ENCODE measurements around the gene ARHGAP24. TPM values are rescaled to one million over a fixed set of nuclear protein-coding genes. Genes with fewer than 3 reads are reported as not detected.

The ARHGAP24 gene
- total RNA-seq, 1 donor from 2014 or later, result 30.6 TPM

DNA sequence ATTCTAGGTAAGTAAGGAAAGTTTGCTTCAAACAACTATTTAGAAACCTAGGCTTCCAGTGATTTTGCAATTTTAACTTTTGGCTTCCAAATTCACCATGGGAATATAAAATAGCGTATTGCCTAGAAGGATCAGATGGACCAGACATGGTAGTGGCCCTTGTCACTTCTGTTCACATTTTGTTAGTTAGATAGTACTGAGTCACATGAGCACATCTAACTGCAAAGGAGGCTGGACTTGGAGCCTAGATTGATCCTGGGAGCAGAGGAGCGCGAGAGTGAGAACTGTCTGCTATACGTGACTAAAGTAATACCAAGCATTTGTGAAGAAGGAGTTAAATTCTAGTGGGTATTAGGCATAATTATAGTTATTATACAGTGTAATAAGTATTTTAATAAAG, 102.4 kb downstream of the ARHGAP24 start:
- no peak for DNase-seq (ENCODE audit: low read depth in 2 of 2)

- DNase-seq (ENCODE audit: low read depth in 2 of 2), result no peak
Observed at GRCh38 chr4:85579942-85580341, 105.0 kb downstream of the ARHGAP24 start.

DNA sequence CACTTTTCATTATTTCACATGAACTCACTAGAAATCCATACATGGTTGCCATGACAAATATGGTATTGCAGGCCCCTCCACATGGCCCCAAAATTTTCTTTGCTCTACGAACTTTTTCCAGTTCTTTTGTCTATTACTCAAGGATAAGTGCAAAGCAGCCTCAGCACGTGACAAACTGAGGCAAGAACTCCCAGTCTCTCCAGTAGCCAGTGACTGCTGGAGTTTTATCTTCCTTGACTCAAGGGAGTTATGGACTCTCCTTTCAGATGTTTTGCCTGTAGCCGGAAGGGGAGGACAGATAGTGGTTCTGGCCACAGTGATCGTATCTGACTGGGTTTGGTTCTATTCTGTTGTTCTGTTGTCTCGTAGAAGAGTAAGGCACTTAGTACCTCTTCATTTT, 105.5 kb downstream of the ARHGAP24 start:
- no peak for DNase-seq (ENCODE audit: low read depth in 2 of 2)

GRCh38 chr4:85587952-85588351, 113.0 kb downstream of the ARHGAP24 start:
- DNase-seq (ENCODE audit: low read depth in 2 of 2), result no peak

DNA sequence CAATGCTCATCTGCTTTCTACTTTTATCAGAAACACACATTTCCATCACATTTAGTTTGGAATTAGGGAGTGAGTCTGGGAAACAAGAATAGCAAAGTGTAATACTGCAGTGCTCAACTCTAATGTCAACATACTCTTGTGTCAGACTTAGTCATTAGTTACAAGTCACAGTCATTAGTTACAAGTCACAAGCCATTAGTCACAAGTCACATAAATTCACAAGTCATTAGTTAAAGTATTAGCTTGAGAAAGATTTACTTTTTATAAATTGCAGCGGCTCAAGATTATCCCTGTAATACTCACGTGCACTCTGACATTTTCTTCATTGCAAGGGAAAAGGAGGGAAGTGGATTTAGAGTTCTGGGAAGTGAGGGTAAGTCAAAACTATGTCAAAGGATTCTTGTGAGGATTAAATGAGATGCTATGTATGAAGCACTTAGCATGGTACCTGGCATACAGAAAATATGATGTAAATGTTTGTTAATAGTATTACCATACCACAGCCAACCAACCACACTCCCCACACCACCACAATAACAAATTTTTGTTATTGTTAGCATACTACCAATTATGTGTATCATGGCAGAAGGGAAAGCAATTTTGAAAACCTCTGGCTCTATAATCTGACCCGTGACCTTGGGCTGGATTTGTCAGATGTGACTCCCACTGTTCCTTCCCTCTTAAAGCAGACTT, 116.6 kb downstream of the ARHGAP24 start:
- no peak for DNase-seq (ENCODE audit: low read depth in 2 of 2)

GRCh38 chr4:85595098-85595775, 120.3 kb downstream of the ARHGAP24 start:
- DNase-seq (ENCODE audit: low read depth in 2 of 2), result peak; percentile 8 to 79

- peak in 1 of 2 donors; percentile 3 for DNase-seq (ENCODE audit: low read depth in 2 of 2)
Observed at GRCh38 chr4:85595796-85596559, 121.0 kb downstream of the ARHGAP24 start.

DNA sequence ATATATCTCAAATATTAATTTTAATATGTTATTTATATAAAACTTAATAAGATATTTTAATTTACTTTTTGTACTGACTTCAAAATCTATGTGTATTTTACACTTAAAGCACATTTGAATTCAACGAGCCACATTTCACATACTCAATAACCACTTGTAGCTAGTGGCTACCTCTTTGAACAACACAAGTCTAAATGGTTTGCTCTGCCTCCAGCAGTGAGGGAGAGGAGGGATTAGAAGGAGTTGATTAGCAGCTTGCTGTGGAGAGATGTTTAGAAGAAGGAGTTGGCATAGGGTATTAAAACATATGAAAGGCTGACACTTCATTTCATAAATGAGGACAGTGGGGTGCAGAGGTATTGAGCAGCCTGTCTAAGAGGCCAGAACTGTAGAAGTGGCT, 124.0 kb downstream of the ARHGAP24 start:
- no peak for DNase-seq (ENCODE audit: low read depth in 2 of 2)

- no peak for DNase-seq (ENCODE audit: low read depth in 2 of 2)
Observed at GRCh38 chr4:85600501-85600900, 125.6 kb downstream of the ARHGAP24 start.

DNA sequence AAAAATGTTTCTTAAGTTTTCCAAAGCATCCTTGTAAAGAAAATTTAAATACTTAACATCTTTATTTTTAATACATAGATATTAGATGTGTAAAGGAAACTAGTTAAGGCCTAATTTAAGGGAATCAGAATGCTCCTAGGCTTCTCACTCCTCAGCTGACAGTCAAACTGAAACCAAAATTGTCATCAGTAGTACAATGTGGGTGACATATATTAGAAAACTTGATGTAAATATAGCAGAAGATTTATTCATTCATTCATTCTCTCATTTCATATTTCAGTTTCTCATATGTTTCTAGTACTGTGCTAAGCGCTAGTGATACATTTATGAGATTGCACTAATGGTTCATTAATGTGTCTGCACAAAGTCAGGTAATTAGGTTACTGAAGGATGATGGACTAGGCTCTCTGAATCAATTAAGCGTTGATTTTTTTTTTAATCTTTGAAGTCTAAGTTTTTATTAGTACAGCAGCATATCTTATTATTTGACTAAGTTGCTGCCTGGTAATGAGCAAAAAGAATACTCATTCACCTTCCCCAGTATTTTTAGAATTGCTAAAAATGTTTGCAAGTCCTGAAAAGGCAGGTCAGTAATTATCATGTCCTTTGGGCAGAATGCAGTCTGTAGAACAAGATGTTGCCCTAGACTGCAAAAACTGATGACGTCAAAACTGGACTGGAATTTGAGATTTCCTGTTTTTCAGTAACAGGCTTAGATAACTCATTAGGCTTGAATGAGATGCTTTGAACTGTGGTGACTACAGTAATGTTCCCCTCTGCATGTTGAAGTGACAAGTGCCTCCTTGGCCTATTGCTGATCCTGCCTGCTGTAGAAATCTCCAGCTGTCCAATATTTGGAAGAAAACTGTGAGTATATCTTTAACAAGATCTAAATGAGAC, 128.7 kb downstream of the ARHGAP24 start:
- DNase-seq (ENCODE audit: low read depth in 2 of 2), result peak; percentile 63 to 83

- DNase-seq (ENCODE audit: low read depth in 2 of 2), result no peak
Observed at GRCh38 chr4:85606505-85606904, 131.6 kb downstream of the ARHGAP24 start.

DNA sequence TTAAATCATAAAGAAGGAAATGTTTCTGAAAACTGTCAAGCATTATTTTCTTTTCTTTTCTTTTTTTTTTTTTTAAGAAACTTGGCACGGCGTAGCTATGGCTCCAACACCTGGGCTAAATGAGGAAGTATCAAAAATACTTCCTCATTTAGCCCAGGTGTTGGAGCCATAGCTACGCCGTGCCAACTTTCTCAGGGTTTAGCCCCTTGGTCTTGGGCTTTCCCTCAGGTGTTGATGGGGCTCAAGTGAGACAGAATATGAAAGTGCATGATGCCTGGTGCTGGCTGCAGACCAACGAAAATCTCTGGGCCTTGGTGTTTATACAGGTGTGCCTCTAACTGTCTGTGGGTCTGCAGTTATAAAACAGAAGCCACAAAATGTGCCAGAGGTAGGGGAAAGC, 132.7 kb downstream of the ARHGAP24 start:
- DNase-seq (ENCODE audit: low read depth in 2 of 2), result no peak

DNA sequence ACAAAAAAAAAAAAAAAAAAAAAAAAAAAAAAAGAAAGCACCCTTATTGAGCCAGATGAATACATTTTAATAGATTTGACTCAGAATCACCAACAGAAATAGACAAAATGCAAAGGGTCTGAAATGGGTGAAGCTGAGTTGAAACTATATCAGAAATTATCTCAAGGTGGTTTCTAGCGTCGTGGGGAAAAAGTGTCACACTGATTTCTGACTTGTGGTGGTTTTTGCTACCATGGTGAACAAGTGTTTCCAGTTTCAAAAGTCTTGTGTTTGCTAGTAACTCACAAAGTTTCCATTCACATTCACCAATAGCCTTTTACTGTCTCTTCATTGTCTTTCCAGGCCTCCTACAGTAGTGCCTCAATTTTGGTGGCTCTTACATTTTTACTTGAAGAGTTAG, 135.5 kb downstream of the ARHGAP24 start:
- DNase-seq (ENCODE audit: low read depth in 2 of 2), result no peak

DNA sequence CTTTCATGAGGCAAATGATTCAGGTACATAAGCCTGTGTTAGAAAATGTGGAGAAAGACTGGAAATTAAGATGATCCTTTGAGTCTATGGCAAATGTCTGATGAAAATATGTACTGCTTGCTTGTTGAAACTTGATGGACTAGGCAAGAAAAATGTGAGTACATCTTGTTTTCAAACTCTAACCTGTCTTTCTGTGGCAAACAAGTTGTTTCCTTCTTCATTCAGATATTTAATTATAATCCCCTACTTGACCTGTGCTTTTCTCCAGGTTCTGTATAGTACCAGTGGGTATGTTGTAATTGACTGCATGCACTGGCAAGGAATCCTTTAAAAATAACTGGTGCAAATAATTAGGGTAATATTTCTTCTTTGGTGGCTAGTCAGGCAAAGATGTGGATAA, 136.7 kb downstream of the ARHGAP24 start:
- DNase-seq (ENCODE audit: low read depth in 2 of 2), result no peak

DNA sequence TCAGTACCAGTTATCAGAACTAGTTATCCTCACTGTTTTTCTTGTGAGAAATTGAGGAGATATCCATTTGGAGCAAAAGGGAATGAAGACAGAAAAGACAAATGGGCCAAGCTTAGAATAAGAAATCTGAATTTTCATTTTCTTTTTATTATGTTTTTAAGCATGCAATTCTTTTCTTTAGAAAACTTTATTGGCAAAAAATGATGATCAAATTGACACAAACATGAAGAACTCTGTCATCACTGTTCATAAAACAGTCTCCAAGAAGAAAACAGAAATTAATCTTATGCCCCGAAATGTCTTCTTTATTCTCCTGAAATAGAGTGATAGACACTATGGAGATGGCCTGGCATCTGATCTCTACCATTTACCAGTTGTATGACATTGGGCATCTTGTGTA, 139.0 kb downstream of the ARHGAP24 start:
- DNase-seq (ENCODE audit: low read depth in 2 of 2), result no peak

GRCh38 chr4:85615952-85616351, 141.0 kb downstream of the ARHGAP24 start:
- no peak for DNase-seq (ENCODE audit: low read depth in 2 of 2)

DNA sequence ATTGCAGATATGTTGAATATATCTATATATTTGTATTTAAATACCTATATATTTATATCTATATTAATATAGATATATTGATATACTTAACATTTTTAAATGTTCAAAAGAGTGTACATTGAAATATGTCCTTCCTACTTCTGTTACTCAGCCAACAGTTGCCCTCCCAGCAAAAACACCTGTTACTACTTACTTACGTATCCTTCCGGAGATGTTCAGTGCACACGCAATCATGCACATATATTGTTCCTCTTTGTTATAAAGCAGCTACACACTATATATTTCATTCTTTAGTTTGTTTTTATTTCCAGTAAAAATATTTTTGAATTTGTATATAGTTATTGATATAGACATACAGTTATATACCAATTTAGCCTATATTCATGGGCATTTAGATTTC, 142.3 kb downstream of the ARHGAP24 start:
- DNase-seq (ENCODE audit: low read depth in 2 of 2), result no peak

GRCh38 chr4:85632981-85633380, 158.0 kb downstream of the ARHGAP24 start:
- DNase-seq (ENCODE audit: low read depth in 2 of 2), result no peak

- DNase-seq (ENCODE audit: low read depth in 2 of 2), result no peak
Observed at GRCh38 chr4:85637778-85638177, 162.8 kb downstream of the ARHGAP24 start.

- no peak for DNase-seq (ENCODE audit: low read depth in 2 of 2)
Observed at GRCh38 chr4:85639946-85640345, 165.0 kb downstream of the ARHGAP24 start.

- DNase-seq (ENCODE audit: low read depth in 2 of 2), result no peak
Observed at GRCh38 chr4:85642356-85643100, 167.6 kb downstream of the ARHGAP24 start.

Measured in lung microvascular endothelial cell (primary cell).